COR-L47 (cell line): ENCODE measurements around the gene RABEP2.
"Not testable (repeated sequence)": the region's sequence is repeated elsewhere in the genome, so short reads cannot be mapped to it uniquely, and the experiment has no call there.

ENCODE experiments used
- DNase-seq: peaks from one replicate; lab custom pipeline; 2025; lab: John Stamatoyannopoulos, UW

The RABEP2 gene

DNA sequence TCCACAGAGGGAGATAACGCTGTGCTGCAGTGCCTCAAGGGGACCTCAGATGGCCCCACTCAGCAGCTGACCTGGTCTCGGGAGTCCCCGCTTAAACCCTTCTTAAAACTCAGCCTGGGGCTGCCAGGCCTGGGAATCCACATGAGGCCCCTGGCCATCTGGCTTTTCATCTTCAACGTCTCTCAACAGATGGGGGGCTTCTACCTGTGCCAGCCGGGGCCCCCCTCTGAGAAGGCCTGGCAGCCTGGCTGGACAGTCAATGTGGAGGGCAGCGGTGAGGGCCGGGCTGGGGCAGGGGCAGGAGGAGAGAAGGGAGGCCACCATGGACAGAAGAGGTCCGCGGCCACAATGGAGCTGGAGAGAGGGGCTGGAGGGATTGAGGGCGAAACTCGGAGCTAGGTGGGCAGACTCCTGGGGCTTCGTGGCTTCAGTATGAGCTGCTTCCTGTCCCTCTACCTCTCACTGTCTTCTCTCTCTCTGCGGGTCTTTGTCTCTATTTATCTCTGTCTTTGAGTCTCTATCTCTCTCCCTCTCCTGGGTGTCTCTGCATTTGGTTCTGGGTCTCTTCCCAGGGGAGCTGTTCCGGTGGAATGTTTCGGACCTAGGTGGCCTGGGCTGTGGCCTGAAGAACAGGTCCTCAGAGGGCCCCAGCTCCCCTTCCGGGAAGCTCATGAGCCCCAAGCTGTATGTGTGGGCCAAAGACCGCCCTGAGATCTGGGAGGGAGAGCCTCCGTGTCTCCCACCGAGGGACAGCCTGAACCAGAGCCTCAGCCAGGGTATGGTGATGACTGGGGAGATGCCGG, 7.5 kb upstream of the RABEP2 start:
- no peak for DNase-seq

DNA sequence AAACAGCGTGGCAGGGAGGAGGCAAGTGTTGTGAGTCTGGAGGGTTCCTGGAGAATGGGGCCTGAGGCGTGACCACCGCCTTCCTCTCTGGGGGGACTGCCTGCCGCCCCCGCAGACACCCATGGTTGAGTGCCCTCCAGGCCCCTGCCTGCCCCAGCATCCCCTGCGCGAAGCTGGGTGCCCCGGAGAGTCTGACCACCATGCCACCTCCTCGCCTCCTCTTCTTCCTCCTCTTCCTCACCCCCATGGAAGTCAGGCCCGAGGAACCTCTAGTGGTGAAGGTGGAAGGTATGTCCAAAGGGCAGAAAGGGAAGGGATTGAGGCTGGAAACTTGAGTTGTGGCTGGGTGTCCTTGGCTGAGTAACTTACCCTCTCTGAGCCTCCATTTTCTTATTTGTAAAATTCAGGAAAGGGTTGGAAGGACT, 6.8 kb upstream of the RABEP2 start, which contains the start of gene CD19:
TSS of gene CD19 (plus strand) at position 171 of the 425 bp plus-strand sequence. CDS start at position 201, 30 bp downstream.
- no peak for DNase-seq

DNA sequence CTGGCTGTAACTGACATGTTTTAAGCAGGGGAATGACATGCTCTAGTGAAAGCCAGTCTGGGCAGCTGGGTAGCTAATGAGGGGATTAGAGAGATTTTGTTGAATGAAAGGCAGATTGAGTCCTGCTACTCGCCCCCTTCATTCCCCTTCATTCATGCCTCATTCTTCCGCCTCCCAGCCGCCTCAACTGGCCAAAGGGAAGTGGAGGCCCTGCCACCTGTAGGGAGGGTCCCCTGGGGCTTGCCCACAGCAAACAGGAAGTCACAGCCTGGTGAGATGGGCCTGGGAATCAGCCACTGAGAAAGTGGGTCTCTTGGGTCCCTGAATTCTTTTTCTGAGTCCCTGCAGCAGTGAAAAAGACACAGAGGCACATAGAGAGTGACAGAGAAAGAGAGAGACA, 5.6 kb upstream of the RABEP2 start:
- no peak for DNase-seq

DNA sequence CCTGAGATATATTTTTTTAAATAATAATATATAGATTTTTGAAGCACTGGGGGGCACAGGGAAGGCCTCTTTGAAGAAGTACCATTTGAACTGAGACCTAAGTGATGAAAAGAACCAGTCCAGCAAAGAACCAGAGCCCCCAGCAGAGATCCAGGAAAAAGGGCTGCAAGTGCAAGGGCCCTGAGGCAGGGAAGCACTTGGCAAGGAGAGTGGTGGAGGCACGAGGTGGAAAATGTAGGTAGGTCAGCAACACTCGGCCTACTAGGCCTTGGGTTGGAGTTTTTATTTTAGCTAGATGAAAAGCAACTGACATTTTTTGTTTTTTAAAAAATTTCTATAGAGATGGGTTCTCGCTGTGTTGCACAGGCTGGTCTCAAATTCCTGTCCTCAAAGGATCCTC, 5.2 kb upstream of the RABEP2 start:
- DNase-seq, result no peak

DNA sequence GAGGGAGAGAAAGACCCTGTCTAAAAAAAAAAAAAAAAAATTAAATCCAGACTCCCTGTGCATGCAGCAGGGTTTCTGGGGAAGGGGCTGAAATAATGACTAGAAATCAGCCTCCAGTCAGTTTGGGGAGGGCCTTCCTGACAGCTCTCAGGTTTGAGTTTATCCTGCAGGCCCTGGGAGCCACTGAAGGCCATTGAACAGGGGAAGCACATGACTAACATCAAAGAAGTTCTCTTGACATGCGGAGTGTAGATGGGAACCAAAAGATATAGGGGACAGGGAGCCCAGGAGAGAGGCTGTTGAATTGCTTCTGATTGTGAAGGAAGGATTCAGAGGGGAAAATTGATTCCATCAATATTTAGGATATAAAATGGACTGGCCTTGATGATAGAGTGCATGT, 2.8 kb upstream of the RABEP2 start:
- DNase-seq, result no peak

DNA sequence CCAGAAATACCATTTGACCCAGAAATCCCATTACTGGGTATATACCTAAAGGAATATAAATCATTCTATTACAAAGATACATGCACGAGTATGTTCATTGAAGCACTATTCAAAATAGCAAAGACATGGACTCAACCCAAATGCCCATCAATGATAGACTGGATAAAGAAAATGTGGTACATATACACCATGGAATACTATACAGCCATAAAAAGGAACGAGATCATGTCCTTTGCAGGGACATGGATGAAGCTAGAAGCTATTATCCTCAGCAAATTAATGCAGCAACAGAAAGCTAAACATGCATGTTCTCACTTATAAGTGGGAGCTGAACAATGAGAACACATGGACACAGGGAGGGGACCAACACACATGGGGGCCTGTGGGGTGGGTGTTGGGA, 1.2 kb upstream of the RABEP2 start:
- not testable (repeated sequence) for DNase-seq

DNA sequence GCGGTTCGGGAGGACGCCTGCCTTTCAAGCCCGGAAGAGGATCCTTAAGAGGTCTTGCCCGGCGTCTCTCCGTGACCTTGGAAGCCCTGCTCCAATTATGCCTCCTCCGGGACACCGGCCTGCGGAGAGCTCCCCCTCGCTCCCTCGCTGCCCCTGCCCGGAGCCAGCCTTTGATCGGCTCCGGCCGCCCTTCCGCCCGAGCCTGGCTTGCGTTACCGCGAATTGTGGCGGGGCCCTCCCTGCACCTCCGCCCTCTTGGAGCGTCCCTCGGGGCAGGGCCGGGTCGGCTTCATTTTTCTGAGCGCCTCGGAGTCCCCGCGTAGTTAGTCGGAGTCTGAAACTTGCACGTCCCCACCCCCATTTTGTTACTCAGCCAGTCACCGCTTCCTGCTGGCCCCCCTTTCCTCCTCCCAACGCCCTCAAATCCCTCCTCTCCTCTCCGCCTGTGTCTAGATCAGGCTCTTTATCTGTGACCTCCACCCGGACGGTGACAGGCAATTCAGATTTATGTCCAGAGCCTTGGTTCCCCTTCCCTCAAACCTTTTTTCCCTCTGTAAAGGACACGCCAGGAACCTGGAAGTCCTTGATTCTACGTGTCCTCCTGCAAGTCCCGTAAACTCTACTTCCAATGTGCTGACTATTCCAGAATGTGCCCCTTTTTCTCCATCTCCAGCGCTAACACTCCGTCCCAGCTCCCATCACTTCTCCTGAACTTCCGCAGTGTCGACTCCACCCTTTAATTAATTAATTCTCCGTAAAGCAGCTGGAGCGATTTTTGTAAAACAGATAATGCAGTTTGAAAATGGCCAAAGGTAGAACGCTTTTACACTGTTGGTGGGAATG, 569 bp upstream of the RABEP2 start:
- peak; percentile 36 for DNase-seq

DNA sequence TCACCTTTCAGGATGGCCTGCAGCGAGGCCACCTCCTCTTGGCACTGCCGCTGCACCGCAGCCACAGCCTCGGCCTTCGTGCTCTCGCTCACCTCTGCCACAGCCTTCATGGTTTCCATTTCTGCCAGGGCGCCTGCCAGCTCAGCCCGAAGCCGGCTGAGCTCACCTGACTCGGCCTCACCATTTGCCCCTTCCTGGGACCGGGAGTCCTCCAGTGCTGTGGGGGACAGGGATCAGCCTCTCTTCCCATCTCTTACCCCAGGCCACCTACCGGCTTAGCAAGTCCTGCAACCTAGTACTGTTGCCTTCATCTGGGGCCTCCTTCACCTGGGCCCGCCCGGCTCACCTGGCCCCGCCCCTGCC, 658 bp downstream of the RABEP2 start:
- DNase-seq, result no peak

DNA sequence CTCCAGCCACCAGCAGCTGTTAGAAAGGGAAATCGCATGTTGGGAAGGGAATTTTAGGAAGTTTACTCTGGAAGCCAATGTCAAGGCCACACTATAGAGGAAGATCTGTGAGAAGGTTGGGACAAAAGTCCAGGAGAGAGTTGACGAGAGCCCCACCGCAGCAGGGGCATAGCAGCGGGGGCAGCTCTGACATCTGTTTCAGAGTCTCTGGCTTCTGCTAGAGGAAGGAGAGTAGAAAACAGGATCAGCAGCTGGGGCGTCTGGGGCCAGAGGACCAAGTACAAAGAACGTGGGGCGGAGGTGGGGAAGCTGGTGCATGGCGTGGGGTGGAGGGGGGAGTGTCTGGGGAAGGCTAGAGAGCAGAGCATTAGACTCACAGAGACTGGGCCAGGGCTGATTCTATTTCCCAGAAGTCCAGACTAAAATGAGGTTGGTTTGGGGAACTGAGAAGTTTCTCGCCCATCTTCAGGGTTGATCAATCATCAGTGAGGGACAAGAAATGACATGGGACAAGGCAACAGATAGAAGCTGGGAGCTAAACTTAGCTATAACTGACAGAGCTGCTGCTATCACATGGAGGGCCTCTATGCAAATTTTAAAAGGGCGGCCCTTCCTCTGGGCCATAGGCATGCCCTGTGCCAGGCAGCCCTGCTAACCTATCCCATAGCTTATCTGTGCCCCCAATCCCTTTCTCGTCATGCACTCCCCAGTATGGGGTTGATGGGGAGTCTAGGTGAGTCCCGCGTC, 1.2 kb downstream of the RABEP2 start:
- DNase-seq, result no peak

DNA sequence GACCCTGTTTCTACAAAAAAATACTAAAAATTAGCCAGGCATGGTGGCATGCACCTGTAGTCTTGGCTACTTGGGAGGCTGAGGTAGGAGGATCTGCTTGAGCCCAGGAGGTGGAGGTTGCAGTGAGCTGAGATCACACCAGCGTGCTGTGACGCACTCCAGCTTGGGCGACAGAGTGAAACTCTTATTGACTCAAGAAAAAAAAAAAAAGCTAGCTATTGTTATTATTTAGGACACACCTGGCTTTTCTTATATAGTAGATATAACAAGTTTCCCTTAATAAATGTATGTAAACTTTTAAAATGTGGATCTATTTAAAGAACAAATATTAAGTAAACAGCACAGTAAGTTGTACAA, 1.8 kb downstream of the RABEP2 start:
- no peak for DNase-seq

DNA sequence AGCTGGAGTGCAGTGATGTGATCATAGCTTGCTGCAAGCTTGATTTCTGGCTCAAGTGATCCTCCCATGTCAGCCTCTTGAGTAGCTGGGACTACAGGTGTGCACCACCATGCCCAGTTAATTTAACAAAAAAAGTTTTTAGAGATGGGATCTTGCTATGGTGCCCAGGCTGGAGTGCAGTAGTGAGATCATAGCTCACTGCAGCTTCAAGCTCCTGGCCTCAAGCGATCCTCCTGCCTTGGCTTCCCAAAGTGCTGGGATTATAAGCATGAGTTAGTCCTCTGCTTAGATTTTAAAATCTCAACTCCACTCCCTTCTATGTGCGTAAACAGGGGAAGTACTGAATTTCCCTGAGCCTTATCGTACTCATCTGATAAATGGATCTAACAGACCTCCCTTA, 6.3 kb downstream of the RABEP2 start:
- no peak for DNase-seq

DNA sequence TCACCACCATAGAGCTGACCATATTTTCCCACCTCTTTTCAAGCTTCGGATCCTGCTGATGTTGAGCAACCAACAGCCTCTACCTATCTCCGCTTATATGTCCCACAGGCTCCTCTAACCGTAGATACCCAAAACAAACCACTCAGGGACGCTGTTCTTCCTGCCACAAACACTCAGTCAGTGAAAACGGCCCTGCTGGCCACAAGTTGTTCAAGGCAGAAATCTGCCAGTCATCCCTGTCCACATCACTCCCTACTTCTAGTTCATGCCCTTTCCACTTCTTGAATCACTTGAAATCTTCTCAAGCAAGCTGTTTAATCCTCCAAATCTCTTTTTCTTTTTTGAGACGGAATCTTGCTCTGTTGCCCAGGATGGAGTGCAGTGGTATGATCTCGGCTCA, 7.9 kb downstream of the RABEP2 start:
- no peak for DNase-seq

DNA sequence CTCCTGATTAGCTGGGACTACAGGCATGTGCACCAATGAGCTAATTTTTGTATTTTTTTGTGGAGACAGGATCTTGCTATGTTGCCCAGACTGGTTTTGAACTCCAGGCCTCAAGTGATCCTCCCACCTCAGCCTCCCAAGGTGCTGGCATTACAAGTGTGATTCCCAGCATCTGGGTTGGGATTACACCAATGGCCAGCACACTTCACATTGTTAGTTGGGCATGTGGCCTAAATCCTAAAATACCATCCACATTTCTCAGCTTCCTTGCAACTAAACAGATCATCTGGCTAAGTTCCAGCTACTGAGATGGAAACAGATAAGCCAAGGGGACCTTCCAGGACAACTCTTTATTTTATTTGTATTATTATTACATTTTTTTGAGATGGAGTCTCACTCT, 9.9 kb downstream of the RABEP2 start:
- DNase-seq, result no peak

DNA sequence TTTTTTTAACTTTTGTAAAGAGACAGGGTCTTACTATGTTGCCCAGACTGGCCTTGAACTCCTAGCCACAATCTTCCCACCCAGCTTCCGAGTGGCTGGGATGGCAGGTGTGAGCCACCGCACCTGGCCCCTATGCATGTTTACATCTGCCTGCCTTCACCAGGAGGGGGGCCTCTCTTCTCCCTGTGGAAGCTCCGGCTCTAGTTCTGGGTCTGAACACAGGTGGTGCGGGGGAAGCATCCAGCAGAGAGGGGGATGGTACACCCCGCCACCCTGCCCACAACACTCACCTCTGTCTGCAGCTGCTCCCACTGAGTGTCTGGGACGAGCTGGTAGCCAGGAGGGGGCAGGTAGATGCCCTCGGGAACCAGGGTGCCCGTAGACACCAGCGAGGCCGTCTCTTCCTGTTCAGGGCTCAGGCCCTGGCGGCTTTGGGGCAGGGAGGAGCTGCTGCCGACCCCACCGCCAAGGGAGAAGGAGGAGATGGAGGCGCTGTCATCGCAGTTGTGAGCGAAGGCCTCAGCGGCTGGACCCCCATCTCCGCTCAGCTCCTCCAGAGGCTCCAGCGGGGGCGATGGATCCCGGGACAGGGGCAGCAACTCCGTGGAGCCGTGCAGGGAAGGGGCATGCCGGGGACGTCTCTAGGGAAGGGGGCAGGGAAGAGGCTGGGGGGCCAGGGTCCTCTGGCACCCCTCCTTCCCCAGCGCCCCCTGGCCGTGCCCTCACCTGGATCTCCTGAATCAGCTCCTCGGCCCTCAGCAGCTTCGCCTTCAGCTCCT, 10.9 kb downstream of the RABEP2 start:
- DNase-seq, result no peak

DNA sequence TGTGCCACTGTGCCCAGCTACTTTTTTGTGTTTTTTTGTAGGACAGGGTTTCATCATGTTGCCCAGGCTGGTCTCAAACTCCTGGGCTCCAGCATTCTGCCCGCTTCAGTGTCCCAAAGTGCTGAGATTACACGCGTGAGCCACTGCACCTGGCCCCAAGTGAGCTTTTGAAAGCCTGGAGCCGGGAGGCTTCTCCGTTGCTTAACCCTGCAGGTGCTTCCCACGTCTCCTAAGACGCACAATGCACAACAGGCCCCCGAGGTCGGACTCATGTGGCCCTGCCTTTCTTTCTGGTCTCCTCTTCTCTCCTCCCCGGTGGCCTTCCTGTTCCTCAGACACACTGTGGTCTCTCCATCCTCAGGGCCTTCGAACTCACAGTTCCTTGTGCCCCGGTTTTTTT, 12.5 kb downstream of the RABEP2 start:
- no peak for DNase-seq

DNA sequence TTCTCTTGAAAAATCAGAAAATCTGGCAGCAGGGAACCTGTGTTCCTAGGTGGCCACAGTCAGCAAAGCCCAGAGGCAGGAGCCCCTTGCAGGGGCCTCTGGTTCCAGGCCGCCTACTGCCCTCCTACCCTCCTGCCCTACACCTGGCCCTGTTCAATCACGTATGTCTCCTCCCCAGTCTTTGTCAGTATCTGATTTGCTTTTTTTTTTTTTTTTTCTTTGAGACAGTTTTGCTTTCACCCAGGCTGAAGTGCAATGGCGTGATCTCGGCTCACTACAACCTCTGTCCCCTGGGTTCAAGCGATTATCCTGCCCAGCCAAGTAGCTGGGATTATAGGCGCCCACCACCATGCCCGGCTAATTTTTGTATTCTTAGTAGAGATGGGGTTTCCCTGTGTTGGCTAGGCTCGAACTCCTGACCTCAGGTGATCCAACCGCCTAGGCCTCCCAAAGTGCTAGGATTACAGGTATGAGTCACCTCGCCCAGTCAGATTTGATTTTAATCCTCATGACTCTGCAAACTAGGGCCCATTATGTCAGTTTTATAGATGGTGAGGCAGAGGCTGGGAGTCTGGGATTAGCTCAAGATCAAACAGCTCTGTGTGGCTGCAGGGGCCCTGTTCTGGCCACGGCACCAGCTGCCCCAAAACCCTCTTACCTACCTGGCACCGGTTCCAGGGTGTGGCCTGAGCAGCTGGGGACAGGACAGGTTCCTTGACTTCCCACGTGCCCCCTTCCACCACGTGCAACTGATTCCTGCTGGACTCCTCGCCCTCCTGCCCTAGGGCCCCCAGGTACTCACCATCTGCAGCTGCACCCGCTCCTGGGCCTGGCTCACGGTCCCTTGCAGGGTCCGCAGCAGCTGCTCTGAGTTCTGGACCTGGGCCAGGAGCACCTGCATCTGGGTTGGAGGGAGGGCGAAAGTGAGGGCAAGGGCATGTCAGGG, 14.7 kb downstream of the RABEP2 start:
- DNase-seq, result no peak

DNA sequence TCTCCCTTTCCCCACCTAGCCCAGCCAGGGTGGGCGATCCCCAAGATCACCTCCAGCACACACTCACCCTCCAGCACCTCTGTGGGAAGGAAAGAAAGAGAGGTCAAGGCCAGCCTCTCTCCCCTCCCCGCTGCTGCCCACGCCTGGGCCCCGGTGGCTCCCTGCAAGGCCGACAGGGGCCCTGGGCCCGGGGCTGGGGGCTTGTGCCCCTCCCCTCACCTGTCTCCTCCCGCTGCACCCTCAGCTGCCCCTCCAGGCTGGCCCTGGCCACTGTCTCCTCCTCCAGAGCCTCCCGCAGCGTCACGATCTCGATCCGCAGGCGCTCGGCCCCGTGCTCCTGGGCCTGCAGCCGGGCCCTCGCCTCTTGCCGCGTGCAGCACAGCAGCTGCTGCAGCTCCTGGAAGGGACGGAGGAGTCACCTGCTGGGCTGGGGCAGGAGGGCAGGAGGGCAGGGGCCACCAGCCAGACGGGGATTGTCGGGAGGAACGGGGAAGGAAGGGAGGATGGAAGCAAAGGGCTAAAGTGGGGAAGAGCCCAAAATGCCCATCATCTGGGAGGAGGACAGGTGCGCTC, 19.2 kb downstream of the RABEP2 start:
- DNase-seq, result no peak

DNA sequence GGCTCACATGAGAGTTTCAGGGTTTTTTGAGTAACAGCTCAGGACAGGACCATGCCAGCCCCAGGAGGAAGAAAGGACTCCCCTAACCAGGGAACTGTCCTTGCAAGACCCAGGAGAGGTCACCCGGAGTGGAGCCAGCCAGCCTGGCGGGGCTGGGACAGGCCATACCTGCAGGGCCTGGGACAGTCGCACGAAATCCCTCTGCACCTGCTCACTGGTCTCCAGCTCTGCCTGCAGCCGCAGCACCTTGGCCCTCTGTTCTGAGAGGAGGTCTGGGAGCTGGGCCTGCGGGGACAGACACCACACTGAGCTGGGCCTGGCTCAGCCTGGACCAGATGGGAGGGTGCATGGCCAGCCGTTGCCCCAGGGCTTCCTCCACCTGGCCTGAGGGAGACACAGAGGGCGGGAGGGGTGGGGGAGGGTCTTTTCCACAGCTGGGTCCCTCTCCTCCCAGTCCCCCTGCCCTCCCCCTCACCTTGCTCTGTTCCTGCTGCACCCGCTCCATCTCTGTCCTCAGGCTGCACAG, 19.7 kb downstream of the RABEP2 start:
- no peak for DNase-seq

DNA sequence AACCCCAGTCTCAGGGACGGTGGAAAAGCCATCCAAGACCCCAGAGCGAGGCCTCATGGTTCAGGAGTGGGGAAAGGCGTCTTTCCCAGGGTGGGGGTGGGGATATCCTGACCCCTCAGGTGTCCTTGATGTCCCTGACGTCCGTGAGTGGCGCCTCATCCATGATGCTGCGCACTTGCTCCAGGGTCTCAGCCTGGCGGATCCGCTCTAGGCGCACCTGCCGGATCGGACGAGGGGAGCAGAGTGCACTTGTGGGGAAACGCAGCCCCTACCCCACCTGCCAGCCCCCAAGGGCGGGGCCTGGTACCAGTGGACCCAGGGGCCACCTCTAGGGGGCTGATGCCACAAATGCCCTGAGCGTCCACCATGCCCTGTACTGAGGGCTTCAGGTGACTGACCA, 20.2 kb downstream of the RABEP2 start:
- no peak for DNase-seq

DNA sequence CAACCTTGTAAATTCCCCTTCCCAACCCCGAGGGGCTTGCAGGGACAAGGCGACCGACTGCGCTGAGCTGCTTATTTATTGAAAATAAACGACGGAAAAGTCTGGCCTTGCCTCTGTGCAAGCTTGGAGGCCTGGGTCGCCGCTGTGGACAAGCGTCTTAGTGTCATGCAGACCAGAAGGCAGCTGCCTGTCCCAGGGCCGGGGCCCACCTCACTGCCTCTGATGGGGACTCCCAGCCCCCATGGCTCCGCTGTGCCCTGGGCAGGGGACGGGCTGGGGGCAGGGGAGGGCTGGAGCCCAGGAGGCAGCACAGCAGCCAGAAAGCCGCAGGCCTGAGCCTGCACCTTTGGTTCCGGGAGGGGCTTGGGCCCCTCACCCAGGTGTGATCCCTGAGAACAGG, 20.7 kb downstream of the RABEP2 start:
- no peak for DNase-seq
